HepG2 (cell line): ENCODE data around the gene SEZ6. TPM values are rescaled to one million over a fixed set of nuclear protein-coding genes. Genes with fewer than 3 reads are reported as not detected.

Source experiments
- GATAD1 ChIP-seq: IDR thresholded peaks from 2 replicates; pipeline ENCODE4 v1.6.1; 2016; ENCODE audit warnings: missing genetic modification reagents, missing compliant biosample characterization
- HHEX ChIP-seq: IDR thresholded peaks from 2 replicates; pipeline ENCODE4 v1.6.1; 2016; ENCODE audit warnings: control low read depth
- IRF2 ChIP-seq: IDR thresholded peaks from 2 replicates; pipeline ENCODE4 v1.6.1; 2018; ENCODE audit warnings: missing genetic modification reagents, missing compliant biosample characterization
- KLF13 ChIP-seq: sonication (generic); formaldehyde crosslinking; IDR thresholded peaks from 2 replicates; pipeline ENCODE4 v1.4.0; 2020; ENCODE audit warnings: mild to moderate bottlenecking, missing genetic modification reagents
- NFIB ChIP-seq: sonication (generic); formaldehyde crosslinking; IDR thresholded peaks from 2 replicates; pipeline ENCODE4 v1.9.0; 2021; ENCODE audit warnings: missing genetic modification reagents, mild to moderate bottlenecking, borderline replicate concordance
- ONECUT2 ChIP-seq: sonication (generic); formaldehyde crosslinking; IDR thresholded peaks from 2 replicates; pipeline ENCODE4 v1.4.0; 2020; ENCODE audit warnings: missing genetic modification reagents
- PRMT3 ChIP-seq: sonication (generic); formaldehyde crosslinking; IDR thresholded peaks from 2 replicates; pipeline ENCODE4 v1.8.1; 2022; ENCODE audit warnings: low read depth, mild to moderate bottlenecking, moderate library complexity, missing genetic modification reagents, borderline replicate concordance
- RFXANK ChIP-seq: IDR thresholded peaks from 2 replicates; pipeline ENCODE4 v1.6.1; 2016
- SIN3B ChIP-seq: fragments of 150-350 bp; IDR thresholded peaks from 2 replicates; pipeline ENCODE4 v1.6.1; 2014; ENCODE audit warnings: low read length
- TOPORS ChIP-seq: sonication (generic); formaldehyde crosslinking; IDR thresholded peaks from 2 replicates; pipeline ENCODE4 v1.8.0; 2023; ENCODE audit warnings: mild to moderate bottlenecking, missing genetic modification reagents
- ZFP36L1 ChIP-seq: sonication (generic); formaldehyde crosslinking; IDR thresholded peaks from 2 replicates; pipeline ENCODE4 v1.8.0; 2022; ENCODE audit warnings: mild to moderate bottlenecking, missing genetic modification reagents, moderate library complexity
- ZNF747 ChIP-seq: sonication (generic); formaldehyde crosslinking; IDR thresholded peaks from 2 replicates; pipeline ENCODE4 v1.8.1; 2023; ENCODE audit warnings: missing genetic modification reagents, mild to moderate bottlenecking, borderline replicate concordance
- polyA plus RNA-seq, 8 experiments: library from polyadenylated mRNA; depleted of rRNA in 3 of 8; stranded (reverse) in 7 of 8; unstranded in 1 of 8; fragments of >200 nt; fragmentation: Illumina TruSeq in 4 of 8; extraction: Trizol in 4 of 8; gene quantifications; 2 replicates each; pipeline versions ENCODE4 v1.2.1 to v1.2.3, GENCODE V29; 2011 to 2016; ENCODE audit warnings: low read depth in 4 of 8, missing spikeins in 1 of 8, mixed read lengths in 1 of 8; ENCODE audit not compliant: insufficient read depth in 1 of 8
- total RNA-seq, 5 experiments: library from RNA; depleted of rRNA; stranded (reverse); fragments of >200 nt; fragmentation: Illumina TruSeq; extraction: Trizol; gene quantifications; 2 replicates each; pipeline ENCODE4 v1.2.3, GENCODE V29; 2016; ENCODE audit warnings: low read depth in 1 of 5
- TF ChIP-seq, protein P1 (sequence below): sonication (generic); formaldehyde crosslinking; IDR thresholded peaks from 2 replicates; pipeline ENCODE4 v1.9.0; 2021; ENCODE audit warnings: mild to moderate bottlenecking, missing genetic modification reagents
- TF ChIP-seq, protein P2 (sequence below): sonication (generic); formaldehyde crosslinking; IDR thresholded peaks from 2 replicates; pipeline ENCODE4 v1.4.0; 2020; ENCODE audit warnings: missing genetic modification reagents
- TF ChIP-seq, protein P3 (sequence below): sonication (generic); formaldehyde crosslinking; IDR thresholded peaks from 2 replicates; pipeline ENCODE4 v1.8.1; 2023; ENCODE audit warnings: mild to moderate bottlenecking, missing genetic modification reagents
- TF ChIP-seq, protein P4 (sequence below): sonication (generic); formaldehyde crosslinking; conservative IDR thresholded peaks from 2 replicates; pipeline ENCODE4 v1.4.0; 2020; ENCODE audit warnings: mild to moderate bottlenecking, missing genetic modification reagents, moderate library complexity
- TF ChIP-seq, protein P5 (sequence below): IDR thresholded peaks from 2 replicates; pipeline ENCODE4 v1.6.1; 2016; ENCODE audit warnings: low read depth, borderline replicate concordance

SEZ6 gene
- total and polyA plus RNA-seq, 2 of the 13 experiments (the other 11 are each of a cell fraction or from before 2014, with no cell fraction given), result not detected

DNA sequence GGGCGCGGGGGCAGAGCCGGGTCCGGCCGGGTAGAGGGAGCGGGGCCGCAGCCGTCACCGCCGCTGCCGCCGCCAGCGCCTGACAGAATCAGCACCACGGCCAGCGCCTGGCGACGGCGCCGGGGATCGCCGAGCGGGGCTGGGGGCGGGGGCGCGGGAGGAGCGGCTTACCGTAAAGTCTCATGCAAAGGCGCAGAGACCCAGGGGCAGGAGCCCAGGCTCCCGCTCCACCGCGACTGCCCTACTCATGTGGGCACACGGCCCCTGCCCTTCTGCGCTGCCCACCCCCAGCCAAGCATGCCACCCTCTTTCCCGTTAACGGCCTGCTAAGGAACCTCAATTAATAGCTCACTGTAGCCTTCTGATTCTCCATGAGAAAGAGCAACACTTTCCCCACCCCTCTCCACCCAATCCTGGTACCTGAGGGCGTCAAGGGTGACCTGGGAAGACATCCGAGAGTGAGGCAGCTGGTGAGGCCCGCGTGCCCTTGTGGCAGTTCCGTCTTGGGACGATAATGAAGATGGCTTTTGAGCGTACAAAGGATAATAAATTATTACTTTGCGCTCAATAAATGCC lies at the start of gene SEZ6 (continued):
- TF ChIP-seq, protein P1, sequence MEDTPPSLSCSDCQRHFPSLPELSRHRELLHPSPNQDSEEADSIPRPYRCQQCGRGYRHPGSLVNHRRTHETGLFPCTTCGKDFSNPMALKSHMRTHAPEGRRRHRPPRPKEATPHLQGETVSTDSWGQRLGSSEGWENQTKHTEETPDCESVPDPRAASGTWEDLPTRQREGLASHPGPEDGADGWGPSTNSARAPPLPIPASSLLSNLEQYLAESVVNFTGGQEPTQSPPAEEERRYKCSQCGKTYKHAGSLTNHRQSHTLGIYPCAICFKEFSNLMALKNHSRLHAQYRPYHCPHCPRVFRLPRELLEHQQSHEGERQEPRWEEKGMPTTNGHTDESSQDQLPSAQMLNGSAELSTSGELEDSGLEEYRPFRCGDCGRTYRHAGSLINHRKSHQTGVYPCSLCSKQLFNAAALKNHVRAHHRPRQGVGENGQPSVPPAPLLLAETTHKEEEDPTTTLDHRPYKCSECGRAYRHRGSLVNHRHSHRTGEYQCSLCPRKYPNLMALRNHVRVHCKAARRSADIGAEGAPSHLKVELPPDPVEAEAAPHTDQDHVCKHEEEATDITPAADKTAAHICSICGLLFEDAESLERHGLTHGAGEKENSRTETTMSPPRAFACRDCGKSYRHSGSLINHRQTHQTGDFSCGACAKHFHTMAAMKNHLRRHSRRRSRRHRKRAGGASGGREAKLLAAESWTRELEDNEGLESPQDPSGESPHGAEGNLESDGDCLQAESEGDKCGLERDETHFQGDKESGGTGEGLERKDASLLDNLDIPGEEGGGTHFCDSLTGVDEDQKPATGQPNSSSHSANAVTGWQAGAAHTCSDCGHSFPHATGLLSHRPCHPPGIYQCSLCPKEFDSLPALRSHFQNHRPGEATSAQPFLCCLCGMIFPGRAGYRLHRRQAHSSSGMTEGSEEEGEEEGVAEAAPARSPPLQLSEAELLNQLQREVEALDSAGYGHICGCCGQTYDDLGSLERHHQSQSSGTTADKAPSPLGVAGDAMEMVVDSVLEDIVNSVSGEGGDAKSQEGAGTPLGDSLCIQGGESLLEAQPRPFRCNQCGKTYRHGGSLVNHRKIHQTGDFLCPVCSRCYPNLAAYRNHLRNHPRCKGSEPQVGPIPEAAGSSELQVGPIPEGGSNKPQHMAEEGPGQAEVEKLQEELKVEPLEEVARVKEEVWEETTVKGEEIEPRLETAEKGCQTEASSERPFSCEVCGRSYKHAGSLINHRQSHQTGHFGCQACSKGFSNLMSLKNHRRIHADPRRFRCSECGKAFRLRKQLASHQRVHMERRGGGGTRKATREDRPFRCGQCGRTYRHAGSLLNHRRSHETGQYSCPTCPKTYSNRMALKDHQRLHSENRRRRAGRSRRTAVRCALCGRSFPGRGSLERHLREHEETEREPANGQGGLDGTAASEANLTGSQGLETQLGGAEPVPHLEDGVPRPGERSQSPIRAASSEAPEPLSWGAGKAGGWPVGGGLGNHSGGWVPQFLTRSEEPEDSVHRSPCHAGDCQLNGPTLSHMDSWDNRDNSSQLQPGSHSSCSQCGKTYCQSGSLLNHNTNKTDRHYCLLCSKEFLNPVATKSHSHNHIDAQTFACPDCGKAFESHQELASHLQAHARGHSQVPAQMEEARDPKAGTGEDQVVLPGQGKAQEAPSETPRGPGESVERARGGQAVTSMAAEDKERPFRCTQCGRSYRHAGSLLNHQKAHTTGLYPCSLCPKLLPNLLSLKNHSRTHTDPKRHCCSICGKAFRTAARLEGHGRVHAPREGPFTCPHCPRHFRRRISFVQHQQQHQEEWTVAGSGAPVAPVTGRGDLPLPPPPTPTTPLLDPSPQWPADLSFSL (CRISPR knock-in tag), result no peak
- TF ChIP-seq KLF13 (CRISPR knock-in tag), result no peak
- no peak for TF ChIP-seq SIN3B
- TF ChIP-seq, protein P2, sequence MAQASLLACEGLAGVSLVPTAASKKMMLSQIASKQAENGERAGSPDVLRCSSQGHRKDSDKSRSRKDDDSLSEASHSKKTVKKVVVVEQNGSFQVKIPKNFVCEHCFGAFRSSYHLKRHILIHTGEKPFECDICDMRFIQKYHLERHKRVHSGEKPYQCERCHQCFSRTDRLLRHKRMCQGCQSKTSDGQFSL (CRISPR knock-in tag), result peak; percentile 34; the same call in 1 of the 2 replicates
- TF ChIP-seq IRF2 (CRISPR knock-in tag), result peak; percentile 91
- TF ChIP-seq ONECUT2 (CRISPR knock-in tag), result peak; percentile 32; the same call in 1 of the 2 replicates
- TF ChIP-seq HHEX, result no peak
- TF ChIP-seq GATAD1, result 0 out of 2 replicates have a peak, but pooled peaks have one; percentile 39
- peak; percentile 83 for TF ChIP-seq ZNF747 (CRISPR knock-in tag)
- TF ChIP-seq, protein P3, sequence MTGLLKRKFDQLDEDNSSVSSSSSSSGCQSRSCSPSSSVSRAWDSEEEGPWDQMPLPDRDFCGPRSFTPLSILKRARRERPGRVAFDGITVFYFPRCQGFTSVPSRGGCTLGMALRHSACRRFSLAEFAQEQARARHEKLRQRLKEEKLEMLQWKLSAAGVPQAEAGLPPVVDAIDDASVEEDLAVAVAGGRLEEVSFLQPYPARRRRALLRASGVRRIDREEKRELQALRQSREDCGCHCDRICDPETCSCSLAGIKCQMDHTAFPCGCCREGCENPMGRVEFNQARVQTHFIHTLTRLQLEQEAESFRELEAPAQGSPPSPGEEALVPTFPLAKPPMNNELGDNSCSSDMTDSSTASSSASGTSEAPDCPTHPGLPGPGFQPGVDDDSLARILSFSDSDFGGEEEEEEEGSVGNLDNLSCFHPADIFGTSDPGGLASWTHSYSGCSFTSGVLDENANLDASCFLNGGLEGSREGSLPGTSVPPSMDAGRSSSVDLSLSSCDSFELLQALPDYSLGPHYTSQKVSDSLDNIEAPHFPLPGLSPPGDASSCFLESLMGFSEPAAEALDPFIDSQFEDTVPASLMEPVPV (CRISPR knock-in tag), result peak; percentile 87; the same call in 1 of the 2 replicates
- TF ChIP-seq, protein P4, sequence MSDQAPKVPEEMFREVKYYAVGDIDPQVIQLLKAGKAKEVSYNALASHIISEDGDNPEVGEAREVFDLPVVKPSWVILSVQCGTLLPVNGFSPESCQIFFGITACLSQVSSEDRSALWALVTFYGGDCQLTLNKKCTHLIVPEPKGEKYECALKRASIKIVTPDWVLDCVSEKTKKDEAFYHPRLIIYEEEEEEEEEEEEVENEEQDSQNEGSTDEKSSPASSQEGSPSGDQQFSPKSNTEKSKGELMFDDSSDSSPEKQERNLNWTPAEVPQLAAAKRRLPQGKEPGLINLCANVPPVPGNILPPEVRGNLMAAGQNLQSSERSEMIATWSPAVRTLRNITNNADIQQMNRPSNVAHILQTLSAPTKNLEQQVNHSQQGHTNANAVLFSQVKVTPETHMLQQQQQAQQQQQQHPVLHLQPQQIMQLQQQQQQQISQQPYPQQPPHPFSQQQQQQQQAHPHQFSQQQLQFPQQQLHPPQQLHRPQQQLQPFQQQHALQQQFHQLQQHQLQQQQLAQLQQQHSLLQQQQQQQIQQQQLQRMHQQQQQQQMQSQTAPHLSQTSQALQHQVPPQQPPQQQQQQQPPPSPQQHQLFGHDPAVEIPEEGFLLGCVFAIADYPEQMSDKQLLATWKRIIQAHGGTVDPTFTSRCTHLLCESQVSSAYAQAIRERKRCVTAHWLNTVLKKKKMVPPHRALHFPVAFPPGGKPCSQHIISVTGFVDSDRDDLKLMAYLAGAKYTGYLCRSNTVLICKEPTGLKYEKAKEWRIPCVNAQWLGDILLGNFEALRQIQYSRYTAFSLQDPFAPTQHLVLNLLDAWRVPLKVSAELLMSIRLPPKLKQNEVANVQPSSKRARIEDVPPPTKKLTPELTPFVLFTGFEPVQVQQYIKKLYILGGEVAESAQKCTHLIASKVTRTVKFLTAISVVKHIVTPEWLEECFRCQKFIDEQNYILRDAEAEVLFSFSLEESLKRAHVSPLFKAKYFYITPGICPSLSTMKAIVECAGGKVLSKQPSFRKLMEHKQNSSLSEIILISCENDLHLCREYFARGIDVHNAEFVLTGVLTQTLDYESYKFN (CRISPR knock-in tag), result peak; percentile 51
- 0 out of 2 replicates have a peak, but pooled peaks have one; percentile 40 for TF ChIP-seq ZFP36L1
- TF ChIP-seq, protein P5, sequence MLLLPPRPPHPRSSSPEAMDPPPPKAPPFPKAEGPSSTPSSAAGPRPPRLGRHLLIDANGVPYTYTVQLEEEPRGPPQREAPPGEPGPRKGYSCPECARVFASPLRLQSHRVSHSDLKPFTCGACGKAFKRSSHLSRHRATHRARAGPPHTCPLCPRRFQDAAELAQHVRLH, result peak; percentile 97
- TF ChIP-seq RFXANK (CRISPR knock-in tag), result peak; percentile 58; the same call in 1 of the 2 replicates
- 0 out of 2 replicates have a peak, but pooled peaks have one; percentile 51 for TF ChIP-seq TOPORS (CRISPR knock-in tag)
- TF ChIP-seq PRMT3 (CRISPR knock-in tag), result peak; percentile 83
- TF ChIP-seq NFIB (CRISPR knock-in tag), result no peak
